Breast epithelium (tissue), 4 donors: Measurements from ENCODE around the gene KDM3B. TPM values are rescaled to one million over a fixed set of nuclear protein-coding genes. Genes with fewer than 3 reads are reported as not detected.
A peak's percentile ranks its signal among the peaks of the same experiment; 100 is the strongest.

Experiments
- DNase-seq, 2 donors: peaks; one replicate each; pipeline ENCODE4 v3.0.0-alpha.2; 2019; ENCODE audit warnings: low spot score in 2 of 2
- H3K27ac ChIP-seq, 2 donors: fragments of 200-600 bp; sonication (generic) in 1 of 2; one replicate each; pipeline ENCODE4 v1.5.1; 2016 to 2019; ENCODE audit warnings: mild to moderate bottlenecking in 1 of 2
- H3K27me3 ChIP-seq, 2 donors: fragments of 200-600 bp; sonication (generic) in 1 of 2; one replicate each; pipeline versions ENCODE4 v1.5.1 to v1.6.0; 2017 to 2019; ENCODE audit warnings: control low read depth in 1 of 2, mild to moderate bottlenecking in 1 of 2
- H3K36me3 ChIP-seq: fragments of 200-600 bp; one replicate; pipeline ENCODE4 v1.5.1; 2019
- H3K4me1 ChIP-seq, 2 donors: fragments of 200-600 bp; sonication (generic); one replicate each; pipeline ENCODE4 v1.5.1; 2016 to 2019; ENCODE audit warnings: control low read depth in 1 of 2
- H3K4me3 ChIP-seq, 3 donors: fragments of 200-600 bp; sonication (generic); 1 replicate in 2 of 3; 2 replicates in 1 of 3; pipeline ENCODE4 v1.5.1; 2016 to 2019; ENCODE audit warnings: mild to moderate bottlenecking in 3 of 3, moderate library complexity in 2 of 3
- H3K9me3 ChIP-seq, 2 donors: fragments of 200-600 bp; sonication (generic) in 1 of 2; one replicate each; pipeline ENCODE4 v1.5.1; 2016 to 2019; ENCODE audit warnings: control low read depth in 1 of 2
- POLR2A ChIP-seq: fragments of 450-650 bp; IDR thresholded peaks from one replicate; pipeline ENCODE4 v1.6.1; 2016; ENCODE audit warnings: antibody characterized with exemption, mild to moderate bottlenecking, moderate library complexity
- POLR2AphosphoS5 ChIP-seq, 3 donors: sonication (generic); formaldehyde crosslinking; IDR thresholded peaks; one replicate each; pipeline ENCODE4 v1.6.1; 2017; ENCODE audit warnings: antibody characterized with exemption in 3 of 3
- intact Hi-C: fragments of 100-400 bp; cut with DNase I; formaldehyde crosslinking; loops from one replicate; pipeline ENCODE4 v1.15.1; 2023; ENCODE audit warnings: low total_unique reads
- total RNA-seq, 3 donors: library from RNA; depleted of rRNA; stranded (reverse); fragments of >200 nt; gene quantifications; one replicate each; pipeline ENCODE4 v1.1.0, GENCODE V29; 2016
- TF ChIP-seq, protein P1 (sequence below), 3 donors: fragments of 450-650 bp; IDR thresholded peaks; one replicate each; pipeline ENCODE4 v1.5.1; 2016 to 2017; ENCODE audit warnings: antibody characterized with exemption in 3 of 3, mild to moderate bottlenecking in 3 of 3, moderate library complexity in 3 of 3

KDM3B gene
- total RNA-seq, 3 donors from 2014 or later = 61.3 to 85.0 (median 66.5) TPM

DNA sequence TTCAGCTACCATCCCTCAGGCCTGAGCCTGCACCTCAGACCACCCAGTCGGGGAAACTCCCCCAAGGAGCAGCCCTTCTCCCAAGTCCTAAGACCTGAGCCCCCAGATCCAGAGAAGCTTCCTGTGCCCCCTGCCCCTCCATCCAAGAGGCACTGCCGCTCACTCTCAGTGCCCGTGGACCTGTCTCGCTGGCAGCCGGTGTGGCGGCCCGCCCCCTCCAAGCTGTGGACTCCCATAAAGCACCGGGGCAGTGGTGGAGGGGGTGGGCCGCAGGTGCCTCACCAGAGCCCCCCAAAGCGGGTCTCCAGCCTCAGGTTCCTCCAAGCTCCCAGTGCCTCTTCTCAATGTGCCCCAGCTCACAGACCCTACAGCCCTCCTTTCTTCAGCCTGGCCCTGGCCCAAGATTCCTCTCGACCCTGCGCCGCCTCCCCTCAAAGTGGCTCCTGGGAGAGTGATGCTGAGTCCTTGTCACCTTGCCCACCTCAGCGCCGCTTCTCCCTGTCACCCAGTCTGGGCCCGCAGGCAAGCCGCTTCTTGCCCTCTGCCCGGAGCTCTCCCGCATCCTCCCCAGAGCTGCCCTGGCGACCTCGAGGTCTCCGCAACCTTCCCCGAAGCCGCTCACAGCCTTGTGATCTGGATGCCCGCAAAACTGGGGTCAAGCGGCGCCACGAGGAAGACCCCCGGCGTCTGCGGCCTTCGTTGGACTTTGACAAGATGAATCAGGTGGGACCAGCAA is 7.4 kb upstream of the KDM3B start:
- Histone ChIP-seq H3K36me3 (peaks cover 11% of the 10 kb centered on the region), H3K4me1 (peaks cover 0 to 7% of the 10 kb centered on the region in 2 donors), H3K27me3 (no peaks in the 10 kb centered on the region), H3K9me3 (no peaks in the 10 kb centered on the region), H3K4me3 (no peak overlapping the region), H3K27ac (no peak overlapping the region)
- intact Hi-C loops = loop anchor here (5.0 kb wide), 1 partner anchor 1332 kb away; no protein-coding TSS in a partner anchor
- no peak for DNase-seq
- no peak for TF ChIP-seq POLR2A
- TF ChIP-seq, protein P1, sequence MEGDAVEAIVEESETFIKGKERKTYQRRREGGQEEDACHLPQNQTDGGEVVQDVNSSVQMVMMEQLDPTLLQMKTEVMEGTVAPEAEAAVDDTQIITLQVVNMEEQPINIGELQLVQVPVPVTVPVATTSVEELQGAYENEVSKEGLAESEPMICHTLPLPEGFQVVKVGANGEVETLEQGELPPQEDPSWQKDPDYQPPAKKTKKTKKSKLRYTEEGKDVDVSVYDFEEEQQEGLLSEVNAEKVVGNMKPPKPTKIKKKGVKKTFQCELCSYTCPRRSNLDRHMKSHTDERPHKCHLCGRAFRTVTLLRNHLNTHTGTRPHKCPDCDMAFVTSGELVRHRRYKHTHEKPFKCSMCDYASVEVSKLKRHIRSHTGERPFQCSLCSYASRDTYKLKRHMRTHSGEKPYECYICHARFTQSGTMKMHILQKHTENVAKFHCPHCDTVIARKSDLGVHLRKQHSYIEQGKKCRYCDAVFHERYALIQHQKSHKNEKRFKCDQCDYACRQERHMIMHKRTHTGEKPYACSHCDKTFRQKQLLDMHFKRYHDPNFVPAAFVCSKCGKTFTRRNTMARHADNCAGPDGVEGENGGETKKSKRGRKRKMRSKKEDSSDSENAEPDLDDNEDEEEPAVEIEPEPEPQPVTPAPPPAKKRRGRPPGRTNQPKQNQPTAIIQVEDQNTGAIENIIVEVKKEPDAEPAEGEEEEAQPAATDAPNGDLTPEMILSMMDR (IDR thresholded peaks at IDR 0.05) = no peak
- no peak for TF ChIP-seq POLR2AphosphoS5 (IDR thresholded peaks at IDR 0.05)

- DNase-seq = no peak
- H3K27me3 ChIP-seq = no peaks in the 10 kb centered on the region
- H3K36me3 ChIP-seq = peaks cover 11% of the 10 kb centered on the region
- intact Hi-C loops = loop anchor here (5.0 kb wide), 1 partner anchor 1330 kb away; no protein-coding TSS in a partner anchor
- no peak overlapping the region for H3K4me3 ChIP-seq
- no peak overlapping the region for H3K27ac ChIP-seq
- H3K9me3 ChIP-seq = no peaks in the 10 kb centered on the region
- TF ChIP-seq, protein P1 (IDR thresholded peaks at IDR 0.05) = no peak
- TF ChIP-seq POLR2A = no peak
- no peak for TF ChIP-seq POLR2AphosphoS5 (IDR thresholded peaks at IDR 0.05)
- H3K4me1 ChIP-seq = no peaks in the 10 kb centered on the region
Observed at GRCh38 chr5:138346889-138347288, 5.6 kb upstream of the KDM3B start.

DNA sequence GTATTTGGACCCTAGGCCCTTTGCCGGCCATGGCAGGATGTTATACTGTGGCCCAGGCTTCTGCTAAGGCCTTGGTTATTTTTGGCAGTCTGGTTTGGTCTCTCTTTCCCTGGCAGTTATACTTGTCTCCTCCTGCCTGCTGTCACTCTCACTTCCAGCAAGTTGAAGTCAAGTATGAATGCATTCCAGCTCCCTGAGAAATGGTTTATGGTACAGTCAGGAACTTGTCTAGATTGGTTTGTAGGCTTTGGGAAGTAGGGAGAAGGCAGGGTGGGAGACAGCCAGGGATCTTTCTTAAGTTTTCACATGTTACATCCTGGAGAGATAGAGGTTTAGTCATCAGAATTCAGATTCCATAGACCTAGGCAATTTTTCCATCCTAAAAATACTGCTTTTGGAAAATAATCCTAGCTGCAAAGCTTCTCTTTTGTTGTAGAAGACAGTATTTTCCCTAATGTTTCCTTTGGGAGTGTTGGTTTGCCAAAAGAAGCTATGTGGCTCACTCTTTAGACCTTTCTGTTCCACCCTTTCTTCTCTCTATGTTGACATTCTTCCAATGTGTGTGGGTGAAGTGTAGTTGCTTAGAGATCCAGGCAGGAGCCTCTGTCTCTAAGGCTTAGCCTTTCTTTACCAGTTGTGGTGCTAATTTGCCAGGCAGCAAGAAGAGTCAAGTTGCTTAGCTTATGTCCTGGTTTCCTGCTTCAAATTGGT is 2.5 kb upstream of the KDM3B start:
- TF ChIP-seq POLR2A = no peak
- TF ChIP-seq, protein P1 (IDR thresholded peaks at IDR 0.05) = no peak
- peak overlapping the region in 1 of 2 donors; percentile 10 for H3K27ac ChIP-seq
- no peak for DNase-seq
- H3K4me3 ChIP-seq = no peak overlapping the region
- intact Hi-C loops = loop anchor here (5.0 kb wide), 1 partner anchor 1327 kb away; no protein-coding TSS in a partner anchor
- H3K27me3 ChIP-seq = no peaks in the 10 kb centered on the region
- no peaks in the 10 kb centered on the region for H3K4me1 ChIP-seq
- peaks cover 8% of the 10 kb centered on the region for H3K36me3 ChIP-seq
- H3K9me3 ChIP-seq = no peaks in the 10 kb centered on the region

GRCh38 chr5:138350563-138350890 is 2.0 kb upstream of the KDM3B start:
- Histone ChIP-seq H3K27me3 (no peaks in the 10 kb centered on the region), H3K9me3 (no peaks in the 10 kb centered on the region), H3K36me3 (peaks cover 3% of the 10 kb centered on the region), H3K4me3 (no peak overlapping the region), H3K27ac (no peak overlapping the region), H3K4me1 (no peaks in the 10 kb centered on the region)
- DNase-seq = no peak
- intact Hi-C loops = no loop called here
- TF ChIP-seq POLR2AphosphoS5 (IDR thresholded peaks at IDR 0.05) (no peak), POLR2A (no peak)
- TF ChIP-seq, protein P1 (IDR thresholded peaks at IDR 0.05) = no peak

DNA sequence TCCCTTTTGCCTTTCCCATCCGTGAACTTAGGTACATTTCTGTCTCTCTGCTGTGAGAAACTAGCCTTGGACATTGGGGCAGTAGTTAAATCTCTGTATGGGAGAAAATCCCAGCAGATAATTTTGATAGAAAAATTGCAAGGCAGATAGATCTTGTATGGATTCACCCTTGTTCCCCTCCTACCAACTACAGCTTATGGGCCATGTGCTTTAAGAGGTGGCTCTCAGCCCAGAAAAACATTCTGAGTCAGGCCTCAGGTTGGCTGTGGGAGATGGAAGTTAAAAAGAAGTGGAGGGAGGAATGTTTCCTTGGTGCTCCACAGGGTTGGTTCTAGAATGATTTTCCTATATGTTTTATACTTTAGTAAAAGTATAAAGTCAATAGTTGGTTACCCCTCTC is 1.4 kb upstream of the KDM3B start:
- Histone ChIP-seq H3K27ac (no peak overlapping the region), H3K27me3 (no peaks in the 10 kb centered on the region), H3K36me3 (no peaks in the 10 kb centered on the region), H3K4me3 (no peak overlapping the region), H3K9me3 (no peaks in the 10 kb centered on the region), H3K4me1 (peaks cover 0 to 3% of the 10 kb centered on the region in 2 donors)
- DNase-seq = no peak
- TF ChIP-seq POLR2A (no peak), POLR2AphosphoS5 (IDR thresholded peaks at IDR 0.05) (no peak)
- TF ChIP-seq, protein P1 (IDR thresholded peaks at IDR 0.05) = no peak
- intact Hi-C loops = no loop called here
